Naive thymus-derived CD4-positive, alpha-beta T cell (primary cell): Measurements from ENCODE around the gene RORC. TPM values are rescaled to one million over a fixed set of nuclear protein-coding genes. Genes with fewer than 3 reads are reported as not detected.

Experiments used
- ATAC-seq: fragments of 150-1000 bp; cut with Tn5 transposase; 2 replicates; pipeline ENCODE4 v1.10.0; 2021; ENCODE audit warnings: mild to moderate bottlenecking, moderate library complexity
- CTCF ChIA-PET: fragments of 350-600 bp; sonication (Branson Sonifier 250); formaldehyde crosslinking; loops from one replicate; lab custom pipeline; 2021; ENCODE audit warnings: antibody characterized with exemption; lab: Charles Lee
- POLR2A ChIA-PET: fragments of 350-600 bp; sonication (Branson Sonifier 250); formaldehyde crosslinking; loops from one replicate; lab custom pipeline; 2021; ENCODE audit warnings: antibody characterized with exemption, inconsistent platforms; lab: Charles Lee
- DNase-seq, 9 donors: peaks; one replicate each; pipeline versions ENCODE4 v3.0.0 to v3.0.0-alpha.2; 2020 to 2022; ENCODE audit warnings: mixed read lengths in 1 of 9
- H3K27ac ChIP-seq: one replicate; pipeline ENCODE4 v1.7.0; 2013; ENCODE audit warnings: mild to moderate bottlenecking, low read depth, low read length, moderate library complexity
- H3K27me3 ChIP-seq, 2 donors: one replicate each; pipeline ENCODE4 v1.7.0; 2013; ENCODE audit warnings: low read length in 2 of 2, mild to moderate bottlenecking in 2 of 2, moderate library complexity in 2 of 2; ENCODE audit not compliant: control insufficient read depth in 2 of 2, insufficient read depth in 2 of 2
- H3K36me3 ChIP-seq, 3 experiments: 1 replicate in 2 of 3; 2 replicates in 1 of 3; pipeline ENCODE4 v1.7.0; 2013; ENCODE audit warnings: low read length in 3 of 3, mild to moderate bottlenecking in 3 of 3, moderate library complexity in 1 of 3; ENCODE audit not compliant: insufficient read depth in 3 of 3, control insufficient read depth in 2 of 3
- H3K4me1 ChIP-seq, 2 donors: one replicate each; pipeline ENCODE4 v1.7.0; 2013; ENCODE audit warnings: low read length in 2 of 2, mild to moderate bottlenecking in 2 of 2, moderate library complexity in 1 of 2; ENCODE audit not compliant: control insufficient read depth in 2 of 2, insufficient read depth in 2 of 2
- H3K4me3 ChIP-seq: 2 replicates; pipeline ENCODE4 v1.7.0; 2013; ENCODE audit warnings: mild to moderate bottlenecking, low read length
- H3K9me3 ChIP-seq, 3 experiments: 1 replicate in 2 of 3; 2 replicates in 1 of 3; pipeline ENCODE4 v1.7.0; 2013; ENCODE audit warnings: low read length in 3 of 3; ENCODE audit not compliant: control insufficient read depth in 2 of 3
- H3K27ac Mint-ChIP-seq, 9 donors: one replicate each; pipeline ENCODE4 v1.8.0; 2020 to 2022; ENCODE audit warnings: mixed read lengths in 9 of 9, mild to moderate bottlenecking in 8 of 9, moderate library complexity in 5 of 9, inconsistent platforms in 2 of 9
- H3K27me3 Mint-ChIP-seq, 5 donors: one replicate each; pipeline ENCODE4 v1.8.0; 2021 to 2022; ENCODE audit warnings: mixed read lengths in 5 of 5, mild to moderate bottlenecking in 1 of 5
- H3K36me3 Mint-ChIP-seq, 5 donors: one replicate each; pipeline ENCODE4 v1.8.0; 2020 to 2022; ENCODE audit warnings: mixed read lengths in 5 of 5, mild to moderate bottlenecking in 3 of 5, inconsistent platforms in 1 of 5
- H3K4me1 Mint-ChIP-seq, 7 donors: one replicate each; pipeline ENCODE4 v1.8.0; 2020 to 2022; ENCODE audit warnings: mixed read lengths in 7 of 7, mild to moderate bottlenecking in 3 of 7, inconsistent platforms in 1 of 7
- H3K4me3 Mint-ChIP-seq, 10 donors: one replicate each; pipeline ENCODE4 v1.8.0; 2020 to 2022; ENCODE audit warnings: mild to moderate bottlenecking in 10 of 10, mixed read lengths in 10 of 10, moderate library complexity in 6 of 10, inconsistent platforms in 2 of 10
- H3K9me3 Mint-ChIP-seq, 11 donors: one replicate each; pipeline ENCODE4 v1.8.0; 2020 to 2022; ENCODE audit warnings: mixed read lengths in 11 of 11, mild to moderate bottlenecking in 4 of 11, inconsistent platforms in 1 of 11, moderate library complexity in 1 of 11
- intact Hi-C, 2 donors: fragments of 100-400 bp; cut with micrococcal nuclease; formaldehyde crosslinking; loops; one replicate each; pipeline ENCODE4 v1.15.1; 2023
- polyA plus RNA-seq, 2 donors: library from polyadenylated mRNA; unstranded; fragments of 300-500 nt; fragmentation: Illumina TruSeq; gene quantifications; one replicate each; pipeline ENCODE4 v1.2.3, GENCODE V29; 2021
- total RNA-seq, 6 experiments: library from RNA in 5 of 6; stranded (reverse) in 5 of 6; gene quantifications; 1 replicate in 5 of 6; 2 replicates in 1 of 6; pipeline ENCODE4 v1.2.3 and lab custom pipeline; 2021 to 2026

Gene RORC
- total and polyA plus RNA-seq, 7 experiments from 2014 or later: 0.16 to 2.5 (median 0.29) TPM; not detected in 1

- Mint-ChIP-seq H3K36me3 (peaks cover 0 to 1% (median 0%) of the 10 kb centered on the region in 5 donors), H3K27ac (peak overlapping the region in 7 of 9 donors; percentile 7 to 75 (median 51)), H3K4me1 (peaks cover 53 to 80% (median 71%) of the 10 kb centered on the region in 7 donors), H3K4me3 (no peak overlapping the region), H3K27me3 (peaks cover 0 to 5% (median 0%) of the 10 kb centered on the region in 5 donors), H3K9me3 (peaks cover 0 to 2% (median 0%) of the 10 kb centered on the region in 11 donors)
- peaks cover 49 to 64% of the 10 kb centered on the region in 2 donors for H3K4me1 ChIP-seq
- POLR2A ChIA-PET: interaction anchor here (0.6 kb wide), 1 partner anchor 43 kb away, joined by 3 read pairs; the partner anchor contains the start of gene TDRKH
- H3K27me3 ChIP-seq: no peaks in the 10 kb centered on the region
- DNase-seq: no peak
- no peaks in the 10 kb centered on the region for H3K9me3 ChIP-seq
- H3K36me3 ChIP-seq: no peaks in the 10 kb centered on the region
- no peak overlapping the region for H3K4me3 ChIP-seq
- no peak overlapping the region for H3K27ac ChIP-seq
- no peak for ATAC-seq
- CTCF ChIA-PET: interaction anchor here (0.7 kb wide), 1 partner anchor 68 kb away, joined by 3 read pairs; no protein-coding TSS in a partner anchor
- intact Hi-C loops: no loop called here
Observed at GRCh38 chr1:151833172-151833900, 1.7 kb upstream of the RORC start.

- intact Hi-C loops: no loop called here
- no peaks in the 10 kb centered on the region for H3K27me3 ChIP-seq
- Mint-ChIP-seq H3K4me1 (peaks cover 54 to 84% (median 76%) of the 10 kb centered on the region in 7 donors), H3K9me3 (peaks cover 0 to 2% (median 0%) of the 10 kb centered on the region in 11 donors), H3K36me3 (no peaks in the 10 kb centered on the region), H3K27ac (peak overlapping the region in 6 of 9 donors; percentile 34 to 74 (median 69)), H3K4me3 (no peak overlapping the region), H3K27me3 (peaks cover 0 to 2% (median 0%) of the 10 kb centered on the region in 5 donors)
- DNase-seq (no peak), ATAC-seq (no peak)
- H3K9me3 ChIP-seq: no peaks in the 10 kb centered on the region
- ChIA-PET CTCF (interaction anchor here (0.7 kb wide), 1 partner anchor 69 kb away, joined by 3 read pairs; no protein-coding TSS in a partner anchor), POLR2A (interaction anchor here (0.6 kb wide), 1 partner anchor 42 kb away, joined by 3 read pairs; the partner anchor contains the start of gene TDRKH)
- H3K4me1 ChIP-seq: peaks cover 52 to 68% of the 10 kb centered on the region in 2 donors
- no peak overlapping the region for H3K4me3 ChIP-seq
- no peak overlapping the region for H3K27ac ChIP-seq
- H3K36me3 ChIP-seq: no peaks in the 10 kb centered on the region
Observed at GRCh38 chr1:151832318-151832980, 847 bp upstream of the RORC start.

GRCh38 chr1:151831256-151831591 is 378 bp downstream of the RORC start:
- Mint-ChIP-seq H3K27me3 (no peaks in the 10 kb centered on the region), H3K9me3 (no peaks in the 10 kb centered on the region), H3K36me3 (no peaks in the 10 kb centered on the region), H3K27ac (peak overlapping the region in 4 of 9 donors; percentile 14 to 83 (median 64)), H3K4me1 (peaks cover 42 to 83% (median 67%) of the 10 kb centered on the region in 7 donors), H3K4me3 (peak overlapping the region in 1 of 10 donors; percentile 64)
- POLR2A ChIA-PET: no interaction called here
- Histone ChIP-seq H3K27me3 (no peaks in the 10 kb centered on the region), H3K4me3 (no peak overlapping the region), H3K27ac (no peak overlapping the region), H3K4me1 (peaks cover 47 to 63% of the 10 kb centered on the region in 2 donors), H3K9me3 (no peaks in the 10 kb centered on the region), H3K36me3 (no peaks in the 10 kb centered on the region)
- ATAC-seq (no peak), DNase-seq (no peak)
- intact Hi-C loops: no loop called here
- CTCF ChIA-PET: no interaction called here

- ChIA-PET CTCF (interaction anchor here (0.6 kb wide), 1 partner anchor 40 kb away, joined by 7 read pairs; no protein-coding TSS in a partner anchor), POLR2A (no interaction called here)
- Mint-ChIP-seq H3K4me3 (peak overlapping the region in 6 of 10 donors; percentile 44 to 80 (median 72)), H3K9me3 (no peaks in the 10 kb centered on the region), H3K4me1 (peaks cover 41 to 86% (median 62%) of the 10 kb centered on the region in 7 donors), H3K36me3 (no peaks in the 10 kb centered on the region), H3K27me3 (no peaks in the 10 kb centered on the region), H3K27ac (peak overlapping the region; percentile 3 to 91 (median 80))
- intact Hi-C loops: no loop called here
- no peak overlapping the region for H3K27ac ChIP-seq
- H3K4me1 ChIP-seq: peaks cover 52 to 65% of the 10 kb centered on the region in 2 donors
- no peaks in the 10 kb centered on the region for H3K9me3 ChIP-seq
- H3K4me3 ChIP-seq: no peak overlapping the region
- H3K27me3 ChIP-seq: no peaks in the 10 kb centered on the region
- ATAC-seq (no peak), DNase-seq (no peak)
- H3K36me3 ChIP-seq: no peaks in the 10 kb centered on the region
Observed at GRCh38 chr1:151830055-151830454, 1.5 kb downstream of the RORC start.

- Mint-ChIP-seq H3K9me3 (no peaks in the 10 kb centered on the region), H3K4me3 (peak overlapping the region; percentile 39 to 80 (median 72)), H3K27me3 (no peaks in the 10 kb centered on the region), H3K27ac (peak overlapping the region; percentile 3 to 91 (median 80)), H3K4me1 (peaks cover 41 to 82% (median 58%) of the 10 kb centered on the region in 7 donors), H3K36me3 (no peaks in the 10 kb centered on the region)
- ATAC-seq (no peak), DNase-seq (no peak)
- Histone ChIP-seq H3K27ac (peak overlapping the region; percentile 16), H3K4me1 (peaks cover 52 to 64% of the 10 kb centered on the region in 2 donors), H3K27me3 (no peaks in the 10 kb centered on the region), H3K9me3 (no peaks in the 10 kb centered on the region), H3K36me3 (no peaks in the 10 kb centered on the region), H3K4me3 (no peak overlapping the region)
- intact Hi-C loops: loop anchor here in 1 of 2 donors (2.0 kb wide), 1 partner anchor 39 kb away; the partner anchor contains the start of gene TDRKH
- POLR2A ChIA-PET: interaction anchor here (0.6 kb wide), 1 partner anchor 83 kb away, joined by 3 read pairs; no protein-coding TSS in a partner anchor
- CTCF ChIA-PET: no interaction called here
Observed at GRCh38 chr1:151829352-151830046, 2.1 kb downstream of the RORC start.

GRCh38 chr1:151828921-151829320 is 2.7 kb downstream of the RORC start:
- no peaks in the 10 kb centered on the region for H3K36me3 Mint-ChIP-seq
- H3K4me1 Mint-ChIP-seq: peaks cover 40 to 79% (median 57%) of the 10 kb centered on the region in 7 donors
- ChIA-PET CTCF (interaction anchor here (0.8 to 1.6 kb wide), 2 partner anchors 8 to 48 kb away, joined by 3 to 6 read pairs; no protein-coding TSS in a partner anchor), POLR2A (interaction anchor here (0.6 kb wide), 1 partner anchor 83 kb away, joined by 3 read pairs; no protein-coding TSS in a partner anchor)
- H3K27me3 Mint-ChIP-seq: no peaks in the 10 kb centered on the region
- no peaks in the 10 kb centered on the region for H3K36me3 ChIP-seq
- H3K9me3 Mint-ChIP-seq: no peaks in the 10 kb centered on the region
- H3K9me3 ChIP-seq: no peaks in the 10 kb centered on the region
- intact Hi-C loops: loop anchor here in 1 of 2 donors (2.0 kb wide), 1 partner anchor 38 kb away; the partner anchor contains the start of gene TDRKH
- no peak for ATAC-seq
- peak overlapping the region; percentile 39 to 80 (median 72) for H3K4me3 Mint-ChIP-seq
- H3K27me3 ChIP-seq: no peaks in the 10 kb centered on the region
- DNase-seq: no peak
- H3K27ac ChIP-seq: peak overlapping the region; percentile 16
- no peak overlapping the region for H3K4me3 ChIP-seq
- peak overlapping the region; percentile 3 to 91 (median 80) for H3K27ac Mint-ChIP-seq
- peaks cover 47 to 58% of the 10 kb centered on the region in 2 donors for H3K4me1 ChIP-seq
